Lung (tissue), 16 donors: ENCODE measurements around the gene JUN. TPM values are rescaled to one million over a fixed set of nuclear protein-coding genes. Genes with fewer than 3 reads are reported as not detected.

Source experiments
- ATAC-seq: fragments of 200-7000 bp; cut with Tn5 transposase; one replicate; pipeline ENCODE4 v1.9.1; 2020; ENCODE audit warnings: moderate number of reproducible peaks; ENCODE audit not compliant: insufficient read depth, low FRiP score
- DNase-seq, 3 donors: peaks; one replicate each; pipeline ENCODE4 v3.0.0-alpha.2; 2013 to 2017
- H3K27ac ChIP-seq, 2 donors: one replicate each; pipeline ENCODE4 v1.5.1; 2013; ENCODE audit warnings: mild to moderate bottlenecking in 2 of 2, moderate library complexity in 2 of 2, control low read depth in 1 of 2, inconsistent platforms in 1 of 2, low read depth in 1 of 2, low read length in 1 of 2
- H3K27me3 ChIP-seq, 3 donors: one replicate each; pipeline ENCODE4 v1.5.1; 2013; ENCODE audit warnings: low read length in 2 of 3; ENCODE audit not compliant: control insufficient read depth in 3 of 3, insufficient read depth in 3 of 3
- H3K36me3 ChIP-seq, 4 donors: one replicate each; pipeline ENCODE4 v1.5.1; 2013; ENCODE audit warnings: low read length in 4 of 4, mild to moderate bottlenecking in 1 of 4, moderate library complexity in 1 of 4; ENCODE audit not compliant: control insufficient read depth in 4 of 4, insufficient read depth in 4 of 4
- H3K4me1 ChIP-seq, 5 donors: one replicate each; pipeline ENCODE4 v1.5.1; 2013; ENCODE audit warnings: low read length in 5 of 5, mild to moderate bottlenecking in 2 of 5, moderate library complexity in 1 of 5; ENCODE audit not compliant: control insufficient read depth in 5 of 5, insufficient read depth in 5 of 5
- H3K4me3 ChIP-seq: one replicate; pipeline ENCODE4 v1.5.1; 2013; ENCODE audit warnings: mild to moderate bottlenecking, control low read depth, moderate library complexity
- H3K9ac ChIP-seq, 2 donors: one replicate each; pipeline ENCODE4 v1.5.1; 2013; ENCODE audit warnings: low read length in 2 of 2, control low read depth in 1 of 2; ENCODE audit not compliant: insufficient read depth in 1 of 2
- H3K9me3 ChIP-seq, 4 donors: one replicate each; pipeline ENCODE4 v1.5.1; 2013; ENCODE audit warnings: low read length in 3 of 4, mild to moderate bottlenecking in 1 of 4, moderate library complexity in 1 of 4; ENCODE audit not compliant: control insufficient read depth in 4 of 4, insufficient read depth in 3 of 4
- CTCF ChIP-seq: IDR thresholded peaks from 2 replicates; pipeline ENCODE4 v1.5.1; 2012; ENCODE audit warnings: mild to moderate bottlenecking; ENCODE audit errors: control extremely low read depth, extremely low read depth
- WGBS, 2 donors: extraction: QIAGEN DNeasy Blood & Tissue Kit; methylation state at CpG; one replicate each; pipeline ENCODE4 v1.1.7; 2013; 5-methylcytosine and 5-hydroxymethylcytosine counted together
- long read RNA-seq, 5 donors: transcript quantifications; one replicate each; lab custom pipeline, GENCODE V29; 2026
- polyA plus RNA-seq, 2 donors: library from polyadenylated mRNA; stranded (reverse); fragments of 200-250 nt; gene quantifications; one replicate each; pipeline ENCODE4 v1.2.1, GENCODE V29; 2013
- total RNA-seq, 2 donors: library from RNA; depleted of rRNA in 1 of 2; stranded (reverse); fragments of >200 nt in 1 of 2; gene quantifications; one replicate each; pipeline ENCODE4 v1.2.1, GENCODE V29; 2014 to 2021
- donor health status: control.
- donor health status: control.
- donor health status: Bipolar disorder and iron deficiency.
- donor health status: healthy.
- donor health status: DM: yes; HTN: yes; CAD: no.

JUN gene
- total RNA-seq: 100 to 1,000 TPM; 144 to 584 TPM
- 100 to 1,000 TPM in 1 of 2 donors, 10 to 100 TPM in 1; 78.1 to 140 TPM for polyA plus RNA-seq
- long read RNA-seq, donor 1, transcript JUN-201 (1 exons, 3,540 nt): major isoform, 676 of 676 reads
- long read RNA-seq, donor 1, partial matches to known transcripts: 0 of 676 reads
- long read RNA-seq, donor 1, other reads (novel, unspliced or antisense): 0 of 676 reads
- long read RNA-seq, donor 2, transcript JUN-201 (1 exons, 3,540 nt): major isoform, 120 of 120 reads
- long read RNA-seq, donor 2, partial matches to known transcripts: 0 of 120 reads
- long read RNA-seq, donor 2, other reads (novel, unspliced or antisense): 0 of 120 reads
- long read RNA-seq, donor 3, transcript JUN-201 (1 exons, 3,540 nt): major isoform, 437 of 437 reads
- long read RNA-seq, donor 3, partial matches to known transcripts: 0 of 437 reads
- long read RNA-seq, donor 3, other reads (novel, unspliced or antisense): 0 of 437 reads
- long read RNA-seq, donor 4, transcript JUN-201 (1 exons, 3,540 nt): major isoform, 301 of 301 reads
- long read RNA-seq, donor 4, partial matches to known transcripts: 0 of 301 reads
- long read RNA-seq, donor 4, other reads (novel, unspliced or antisense): 0 of 301 reads
- long read RNA-seq, donor 5, transcript JUN-201 (1 exons, 3,540 nt): major isoform, 991 of 991 reads
- long read RNA-seq, donor 5, partial matches to known transcripts: 0 of 991 reads
- long read RNA-seq, donor 5, other reads (novel, unspliced or antisense): 0 of 991 reads

GRCh38 chr1:58783993-58784757 lies at the start of gene JUN:
Gene JUN (minus strand): TSS chr1:58784047. CDS start chr1:58783070, 977 bp downstream.
- ATAC-seq: peak; percentile 86
- Histone ChIP-seq H3K27ac (peak within 1 kb of the TSS; percentile 100), H3K36me3 (peaks cover 0 to 7% (median 1%) of the 10 kb centered on the region in 4 donors), H3K27me3 (no peaks in the 10 kb centered on the region), H3K9me3 (no peaks in the 10 kb centered on the region), H3K4me3 (peak within 1 kb of the TSS; percentile 90), H3K9ac (peak within 1 kb of the TSS; percentile 97 to 100), H3K4me1 (peaks cover 0 to 40% (median 6%) of the 10 kb centered on the region in 5 donors)
- no peak for TF ChIP-seq CTCF
- WGBS, 2 donors: 0% methylated on average over 56 to 57 of the region's 57 CpGs
- DNase-seq: peak; percentile 100

DNA sequence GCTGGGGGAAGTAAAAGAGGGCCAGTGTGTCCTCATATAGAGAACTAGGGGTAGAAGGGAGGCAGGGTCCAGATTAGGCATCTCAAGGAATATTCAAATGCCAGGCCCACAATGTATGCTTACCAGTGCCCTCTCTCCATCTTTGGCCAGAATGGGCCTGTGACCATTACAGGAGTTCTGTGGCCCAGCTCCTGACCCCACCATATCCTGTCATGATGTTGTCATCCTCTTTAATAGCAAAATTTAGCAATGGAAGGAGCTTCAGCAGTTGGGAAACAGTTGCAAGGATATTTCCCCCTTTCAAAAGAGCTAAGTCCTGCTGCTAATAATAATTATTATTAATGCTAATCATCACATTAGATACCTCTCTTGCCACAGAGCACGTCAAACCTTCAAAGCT lies 49.3 kb upstream of the JUN start:
- 89 to 98% methylated on average over 1 of the region's 1 CpG for WGBS, 2 donors

DNA sequence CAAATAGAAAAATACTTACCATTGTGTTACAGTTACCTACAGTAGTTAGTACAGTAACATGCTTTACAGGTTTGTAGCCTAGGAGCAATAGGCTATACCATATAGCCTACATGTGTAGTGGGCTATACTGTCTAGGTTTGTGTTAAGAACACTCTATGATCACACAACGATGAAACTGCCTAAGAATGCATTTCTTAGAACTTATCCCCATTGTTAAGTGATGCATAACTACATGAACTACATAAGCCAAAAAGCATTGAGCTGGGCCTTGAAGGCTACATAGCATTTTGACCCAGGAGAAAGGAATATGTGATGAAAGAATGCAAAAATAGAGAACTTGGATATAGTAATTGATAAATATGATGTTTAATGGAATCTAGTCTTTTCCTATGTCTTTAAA lies 46.4 kb upstream of the JUN start:
- peaks cover 0 to 3% (median 1%) of the 10 kb centered on the region in 4 donors for H3K9me3 ChIP-seq
- no peaks in the 10 kb centered on the region for H3K36me3 ChIP-seq
- 88 to 95% methylated on average over 1 of the region's 1 CpG for WGBS, 2 donors
- ATAC-seq: no peak
- TF ChIP-seq CTCF: no peak
- no peak overlapping the region for H3K4me3 ChIP-seq
- H3K27ac ChIP-seq: no peak overlapping the region
- H3K27me3 ChIP-seq: no peaks in the 10 kb centered on the region
- no peak overlapping the region for H3K9ac ChIP-seq
- DNase-seq: no peak
- H3K4me1 ChIP-seq: no peaks in the 10 kb centered on the region

More for the DNA sequence above, 49.3 kb upstream of the JUN start:
- ATAC-seq: no peak
- H3K27me3 ChIP-seq: no peaks in the 10 kb centered on the region
- TF ChIP-seq CTCF: no peak
- H3K9me3 ChIP-seq: no peaks in the 10 kb centered on the region
- no peaks in the 10 kb centered on the region for H3K36me3 ChIP-seq
- no peak for DNase-seq
- H3K9ac ChIP-seq: no peak overlapping the region
- H3K4me3 ChIP-seq: no peak overlapping the region
- peaks cover 0 to 3% (median 0%) of the 10 kb centered on the region in 5 donors for H3K4me1 ChIP-seq
- H3K27ac ChIP-seq: no peak overlapping the region
